Ovary (tissue), 3 donors: Measurements from ENCODE around the gene NDNF.

Experiments
- EP300 ChIP-seq: sonication (generic); formaldehyde crosslinking; IDR thresholded peaks from one replicate; pipeline ENCODE4 v1.6.1; 2017; ENCODE audit warnings: antibody characterized with exemption
- POLR2A ChIP-seq: fragments of 450-650 bp; IDR thresholded peaks from one replicate; pipeline ENCODE4 v1.6.1; 2017; ENCODE audit warnings: antibody characterized with exemption, mild to moderate bottlenecking, moderate library complexity
- TF ChIP-seq, protein P1 (sequence below), 3 donors: fragments of 450-650 bp in 2 of 3; fragments of 200-600 bp in 1 of 3; IDR thresholded peaks; one replicate each; pipeline versions ENCODE4 v1.5.1 to v1.8.0; 2016 to 2022; ENCODE audit warnings: antibody characterized with exemption in 3 of 3, mild to moderate bottlenecking in 1 of 3
- donor health status: DM: no; HTN: no; CAD: no.

DNA sequence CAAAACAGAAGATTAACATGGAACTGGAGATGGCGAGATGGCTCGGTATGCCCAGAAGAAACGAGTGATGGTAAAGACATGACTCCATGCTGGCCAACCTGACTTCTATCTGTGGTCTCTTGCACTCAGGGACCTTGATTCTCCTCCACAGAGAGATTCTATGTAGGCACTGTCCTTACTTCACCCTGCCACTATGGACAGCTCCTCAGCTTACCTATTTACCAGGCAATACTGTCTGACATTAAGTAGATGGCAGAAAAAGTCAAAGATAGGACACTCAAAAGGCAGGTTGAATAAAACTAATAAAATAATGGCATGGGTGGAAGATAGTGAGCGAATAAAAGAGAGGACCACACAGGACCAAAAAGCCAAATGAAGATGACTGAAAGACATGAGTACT is 35.2 kb upstream of the NDNF start:
- TF ChIP-seq, protein P1, sequence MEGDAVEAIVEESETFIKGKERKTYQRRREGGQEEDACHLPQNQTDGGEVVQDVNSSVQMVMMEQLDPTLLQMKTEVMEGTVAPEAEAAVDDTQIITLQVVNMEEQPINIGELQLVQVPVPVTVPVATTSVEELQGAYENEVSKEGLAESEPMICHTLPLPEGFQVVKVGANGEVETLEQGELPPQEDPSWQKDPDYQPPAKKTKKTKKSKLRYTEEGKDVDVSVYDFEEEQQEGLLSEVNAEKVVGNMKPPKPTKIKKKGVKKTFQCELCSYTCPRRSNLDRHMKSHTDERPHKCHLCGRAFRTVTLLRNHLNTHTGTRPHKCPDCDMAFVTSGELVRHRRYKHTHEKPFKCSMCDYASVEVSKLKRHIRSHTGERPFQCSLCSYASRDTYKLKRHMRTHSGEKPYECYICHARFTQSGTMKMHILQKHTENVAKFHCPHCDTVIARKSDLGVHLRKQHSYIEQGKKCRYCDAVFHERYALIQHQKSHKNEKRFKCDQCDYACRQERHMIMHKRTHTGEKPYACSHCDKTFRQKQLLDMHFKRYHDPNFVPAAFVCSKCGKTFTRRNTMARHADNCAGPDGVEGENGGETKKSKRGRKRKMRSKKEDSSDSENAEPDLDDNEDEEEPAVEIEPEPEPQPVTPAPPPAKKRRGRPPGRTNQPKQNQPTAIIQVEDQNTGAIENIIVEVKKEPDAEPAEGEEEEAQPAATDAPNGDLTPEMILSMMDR (IDR thresholded peaks at IDR 0.05): no peak
- TF ChIP-seq EP300 (no peak), POLR2A (no peak)
